Nephron (organoid): Measurements from ENCODE around the gene ANKHD1.

Experiments used
- H3K27ac Mint-ChIP-seq, 3 experiments: 2 replicates each; pipeline ENCODE4 v1.8.0; 2020; ENCODE audit warnings: mixed read lengths in 3 of 3, mild to moderate bottlenecking in 2 of 3, moderate library complexity in 1 of 3
- H3K27me3 Mint-ChIP-seq: 2 replicates; pipeline ENCODE4 v1.8.0; 2021; ENCODE audit warnings: low read depth, mild to moderate bottlenecking, moderate library complexity, mixed read lengths
- H3K36me3 Mint-ChIP-seq: 2 replicates; pipeline ENCODE4 v1.8.0; 2020; ENCODE audit warnings: low read depth, mixed read lengths
- H3K4me1 Mint-ChIP-seq: 2 replicates; pipeline ENCODE4 v1.8.0; 2020; ENCODE audit warnings: mixed read lengths
- H3K4me3 Mint-ChIP-seq, 3 experiments: 2 replicates each; pipeline ENCODE4 v1.8.0; 2020; ENCODE audit warnings: mild to moderate bottlenecking in 3 of 3, mixed read lengths in 3 of 3, moderate library complexity in 2 of 3
- H3K9me3 Mint-ChIP-seq: 2 replicates; pipeline ENCODE4 v1.8.0; 2020; ENCODE audit warnings: mixed read lengths
- CTCF ChIP-seq, 3 experiments: fragments of 200-600 bp; sonication (generic); IDR thresholded peaks; one replicate each; pipeline ENCODE4 v1.5.0; 2021; ENCODE audit warnings: antibody characterized with exemption in 3 of 3; ENCODE audit not compliant: unreplicated experiment in 3 of 3

The ANKHD1 gene

GRCh38 chr5:140544986-140545385 lies 143.4 kb downstream of the ANKHD1 start:
- peaks cover 60% of the 10 kb centered on the region for H3K36me3 Mint-ChIP-seq
- no peak for TF ChIP-seq CTCF (IDR thresholded peaks at IDR 0.05; ENCODE audit: unreplicated experiment in 3 of 3)
- H3K4me1 Mint-ChIP-seq: peaks cover 37% of the 10 kb centered on the region
- no peaks in the 10 kb centered on the region for H3K9me3 Mint-ChIP-seq
- no peak overlapping the region for H3K27ac Mint-ChIP-seq
- H3K4me3 Mint-ChIP-seq: no peak overlapping the region
- no peaks in the 10 kb centered on the region for H3K27me3 Mint-ChIP-seq

- Mint-ChIP-seq H3K9me3 (no peaks in the 10 kb centered on the region), H3K27me3 (no peaks in the 10 kb centered on the region), H3K27ac (no peak overlapping the region), H3K36me3 (peaks cover 58% of the 10 kb centered on the region), H3K4me3 (no peak overlapping the region), H3K4me1 (peaks cover 40% of the 10 kb centered on the region)
- no peak for TF ChIP-seq CTCF (IDR thresholded peaks at IDR 0.05; ENCODE audit: unreplicated experiment in 3 of 3)
Observed at GRCh38 chr5:140545606-140546005, 144.0 kb downstream of the ANKHD1 start.

GRCh38 chr5:140546851-140547507 lies 145.3 kb downstream of the ANKHD1 start:
- H3K9me3 Mint-ChIP-seq: no peaks in the 10 kb centered on the region
- peak overlapping the region; percentile 77 to 84 (median 83) for H3K4me3 Mint-ChIP-seq
- TF ChIP-seq CTCF (IDR thresholded peaks at IDR 0.05; ENCODE audit: unreplicated experiment in 3 of 3): no peak
- peaks cover 56% of the 10 kb centered on the region for H3K36me3 Mint-ChIP-seq
- H3K27ac Mint-ChIP-seq: peak overlapping the region; percentile 85 to 88 (median 88)
- no peaks in the 10 kb centered on the region for H3K27me3 Mint-ChIP-seq
- peaks cover 40% of the 10 kb centered on the region for H3K4me1 Mint-ChIP-seq

GRCh38 chr5:140547508-140548299 lies 146.1 kb downstream of the ANKHD1 start, which contains the start of gene EIF4EBP3:
EIF4EBP3 (plus strand) TSS chr5:140547662; CDS start chr5:140547738, 76 bp downstream.
- Mint-ChIP-seq H3K27ac (peak within 1 kb of the TSS; percentile 85 to 88 (median 88)), H3K4me1 (peaks cover 40% of the 10 kb centered on the region), H3K4me3 (peak within 1 kb of the TSS; percentile 77 to 84 (median 83)), H3K9me3 (no peaks in the 10 kb centered on the region), H3K36me3 (peaks cover 49% of the 10 kb centered on the region), H3K27me3 (no peaks in the 10 kb centered on the region)
- peak; percentile 55 to 72 (median 66) for TF ChIP-seq CTCF (IDR thresholded peaks at IDR 0.05; ENCODE audit: unreplicated experiment in 3 of 3)

- peaks cover 52% of the 10 kb centered on the region for H3K36me3 Mint-ChIP-seq
- H3K9me3 Mint-ChIP-seq: no peaks in the 10 kb centered on the region
- TF ChIP-seq CTCF (IDR thresholded peaks at IDR 0.05; ENCODE audit: unreplicated experiment in 3 of 3): no peak
- H3K27me3 Mint-ChIP-seq: no peaks in the 10 kb centered on the region
- peak overlapping the region; percentile 85 to 88 (median 88) for H3K27ac Mint-ChIP-seq
- peak overlapping the region; percentile 77 to 84 (median 83) for H3K4me3 Mint-ChIP-seq
- H3K4me1 Mint-ChIP-seq: peaks cover 44% of the 10 kb centered on the region
Observed at GRCh38 chr5:140548300-140548688, 146.7 kb downstream of the ANKHD1 start.
